ENCODE data around the gene NDUFV2. TPM values are rescaled to one million over a fixed set of nuclear protein-coding genes. Genes with fewer than 3 reads are reported as not detected.

Gene NDUFV2
- total RNA-seq, 2 donors from 2014 or later, result 167 to 225 TPM

DNA sequence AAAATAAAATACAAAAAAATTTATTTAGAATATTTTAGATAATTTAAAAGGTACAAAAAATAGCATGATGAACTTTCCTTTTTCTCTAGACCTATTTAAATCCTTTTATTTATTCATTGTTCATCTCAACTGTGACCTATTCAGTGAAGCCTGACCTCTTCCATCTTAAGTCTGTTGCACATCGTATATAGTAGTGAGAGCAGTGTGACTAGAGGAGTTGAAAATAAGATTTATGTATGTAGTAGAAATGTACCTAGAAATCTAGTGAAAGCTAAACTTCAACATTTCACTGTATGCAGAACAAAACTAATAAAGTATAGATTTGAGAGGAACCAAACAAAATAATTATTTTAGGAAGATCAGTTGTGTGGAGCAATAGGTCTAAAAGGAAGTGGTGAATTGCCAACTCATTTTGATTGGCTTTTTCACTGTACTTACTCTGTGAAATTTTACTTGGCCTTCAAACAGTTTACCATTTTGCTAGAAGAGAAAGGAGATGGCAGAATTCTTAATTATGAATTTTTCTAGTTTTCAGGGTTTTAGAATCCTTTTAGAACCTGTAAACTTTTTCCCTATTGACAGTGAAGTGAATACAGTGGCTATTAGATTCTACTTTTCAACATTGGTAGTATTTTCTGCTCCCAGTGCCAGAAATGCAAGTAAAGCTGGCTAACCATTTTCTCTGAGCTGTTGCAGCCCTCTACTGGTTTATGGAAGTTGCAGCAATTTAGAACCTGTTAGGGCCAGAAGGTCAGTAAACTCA is 45.1 kb downstream of the NDUFV2 start:
- TF ChIP-seq, protein P1, sequence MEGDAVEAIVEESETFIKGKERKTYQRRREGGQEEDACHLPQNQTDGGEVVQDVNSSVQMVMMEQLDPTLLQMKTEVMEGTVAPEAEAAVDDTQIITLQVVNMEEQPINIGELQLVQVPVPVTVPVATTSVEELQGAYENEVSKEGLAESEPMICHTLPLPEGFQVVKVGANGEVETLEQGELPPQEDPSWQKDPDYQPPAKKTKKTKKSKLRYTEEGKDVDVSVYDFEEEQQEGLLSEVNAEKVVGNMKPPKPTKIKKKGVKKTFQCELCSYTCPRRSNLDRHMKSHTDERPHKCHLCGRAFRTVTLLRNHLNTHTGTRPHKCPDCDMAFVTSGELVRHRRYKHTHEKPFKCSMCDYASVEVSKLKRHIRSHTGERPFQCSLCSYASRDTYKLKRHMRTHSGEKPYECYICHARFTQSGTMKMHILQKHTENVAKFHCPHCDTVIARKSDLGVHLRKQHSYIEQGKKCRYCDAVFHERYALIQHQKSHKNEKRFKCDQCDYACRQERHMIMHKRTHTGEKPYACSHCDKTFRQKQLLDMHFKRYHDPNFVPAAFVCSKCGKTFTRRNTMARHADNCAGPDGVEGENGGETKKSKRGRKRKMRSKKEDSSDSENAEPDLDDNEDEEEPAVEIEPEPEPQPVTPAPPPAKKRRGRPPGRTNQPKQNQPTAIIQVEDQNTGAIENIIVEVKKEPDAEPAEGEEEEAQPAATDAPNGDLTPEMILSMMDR (IDR thresholded peaks at IDR 0.05), result peak; percentile 36 to 86
- H3K27ac ChIP-seq, result no peak overlapping the region

DNA sequence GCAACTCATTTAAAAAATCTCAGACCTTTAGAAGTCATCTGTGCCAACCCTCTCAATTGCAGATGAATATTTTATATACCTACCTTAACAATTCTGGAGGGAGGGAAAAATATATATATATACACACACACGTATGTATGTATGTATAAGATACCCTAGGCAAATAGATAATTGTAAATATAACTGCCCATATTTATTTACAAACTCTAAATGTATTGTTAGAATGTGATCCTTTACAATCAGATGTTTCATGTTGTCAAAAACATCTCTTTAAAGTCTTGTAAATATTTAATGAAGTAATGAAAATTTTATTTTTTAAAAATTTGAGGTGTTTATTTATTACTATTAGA is 45.7 kb downstream of the NDUFV2 start:
- Histone ChIP-seq H3K4me3 (no peak overlapping the region), H3K27ac (no peak overlapping the region), H3K36me3 (no peaks in the 10 kb centered on the region), H3K4me1 (peaks cover 0 to 54% of the 10 kb centered on the region in 2 donors), H3K27me3 (no peaks in the 10 kb centered on the region), H3K9me3 (no peaks in the 10 kb centered on the region)
- no peak for DNase-seq (ENCODE audit: low spot score)
- TF ChIP-seq, protein P1 (IDR thresholded peaks at IDR 0.05), result peak in 1 of 2 donors; percentile 1

More for the DNA sequence above, 45.1 kb downstream of the NDUFV2 start:
- no peaks in the 10 kb centered on the region for H3K27me3 ChIP-seq
- no peak overlapping the region for H3K4me3 ChIP-seq
- DNase-seq (ENCODE audit: low spot score), result no peak
- H3K4me1 ChIP-seq, result peaks cover 0 to 48% of the 10 kb centered on the region in 2 donors
- H3K36me3 ChIP-seq, result no peaks in the 10 kb centered on the region
- H3K9me3 ChIP-seq, result no peaks in the 10 kb centered on the region

DNA sequence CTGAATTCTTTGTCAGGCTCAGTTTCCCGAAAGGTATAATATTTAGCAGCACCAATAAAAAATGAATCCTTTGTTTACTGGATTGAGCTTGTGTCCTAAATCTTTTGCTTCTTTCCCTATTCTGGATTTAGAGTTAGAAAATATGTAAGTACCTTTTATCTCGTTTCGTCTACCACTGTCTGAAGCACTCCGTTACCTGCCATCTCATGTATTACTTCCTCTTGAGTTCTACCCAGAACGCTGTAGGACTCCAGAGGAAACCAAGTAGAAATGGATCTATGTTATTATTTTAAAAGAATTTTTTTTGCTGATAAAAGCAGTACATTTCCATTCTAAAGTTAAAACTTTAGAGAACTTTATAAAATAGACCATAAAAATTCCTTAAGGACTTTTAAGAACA is 47.6 kb downstream of the NDUFV2 start:
- TF ChIP-seq, protein P1 (IDR thresholded peaks at IDR 0.05), result no peak
- no peaks in the 10 kb centered on the region for H3K27me3 ChIP-seq
- no peak for DNase-seq (ENCODE audit: low spot score)
- no peak overlapping the region for H3K27ac ChIP-seq
- no peak overlapping the region for H3K4me3 ChIP-seq
- peaks cover 0 to 54% of the 10 kb centered on the region in 2 donors for H3K4me1 ChIP-seq
- no peaks in the 10 kb centered on the region for H3K9me3 ChIP-seq
- H3K36me3 ChIP-seq, result no peaks in the 10 kb centered on the region

DNA sequence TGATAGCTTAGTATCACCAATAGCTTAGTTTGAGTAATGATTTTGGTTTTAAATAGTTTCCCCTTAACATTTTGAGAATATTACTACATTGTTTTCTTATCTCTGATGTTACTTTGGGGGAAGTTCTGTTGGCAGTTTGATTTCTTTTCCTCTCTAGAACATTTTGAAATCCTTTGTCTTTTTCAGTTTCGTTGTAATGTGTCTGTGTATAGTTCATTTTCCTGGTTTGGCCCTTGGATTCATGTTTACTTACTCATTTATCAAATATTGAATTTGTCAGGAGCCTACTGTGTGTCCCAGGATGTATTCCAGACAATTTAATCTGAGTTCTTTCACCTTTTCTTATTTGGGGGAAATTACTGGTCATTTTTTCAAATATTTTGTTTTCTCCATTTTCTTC is 50.8 kb downstream of the NDUFV2 start:
- Histone ChIP-seq H3K27me3 (no peaks in the 10 kb centered on the region), H3K4me1 (peaks cover 0 to 26% of the 10 kb centered on the region in 2 donors), H3K27ac (no peak overlapping the region), H3K9me3 (no peaks in the 10 kb centered on the region), H3K4me3 (no peak overlapping the region), H3K36me3 (no peaks in the 10 kb centered on the region)
- TF ChIP-seq, protein P1 (IDR thresholded peaks at IDR 0.05), result no peak
- DNase-seq (ENCODE audit: low spot score), result no peak

DNA sequence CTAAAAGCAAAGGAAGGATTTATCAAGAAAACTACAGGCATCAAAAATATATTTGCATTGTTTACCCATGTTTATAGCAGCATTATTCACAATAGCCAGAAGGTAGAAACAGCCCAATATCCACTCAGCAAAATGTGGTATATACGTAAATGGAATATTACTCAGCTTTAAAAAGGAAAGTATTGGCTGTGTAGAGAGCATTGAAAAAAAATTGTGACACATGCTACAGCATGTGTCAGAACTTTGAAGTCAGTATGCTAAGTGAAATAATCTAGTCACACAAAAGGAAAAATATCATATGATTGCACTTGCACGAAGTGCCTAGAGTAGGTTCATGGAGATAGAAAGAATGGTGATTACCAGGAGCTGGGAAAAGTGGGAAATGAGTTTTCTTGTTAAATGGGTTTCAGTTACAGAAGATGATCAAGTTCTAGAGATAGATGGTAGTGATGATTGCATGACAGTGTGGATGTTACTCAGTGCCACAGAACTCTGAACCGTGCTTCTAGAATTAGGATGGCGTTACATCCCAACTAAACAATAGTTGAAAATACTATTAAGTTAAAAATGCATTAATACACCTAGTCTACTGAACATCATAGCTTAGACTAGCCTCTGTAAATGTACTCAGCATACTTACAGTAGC is 54.2 kb downstream of the NDUFV2 start:
- peaks cover 0 to 30% of the 10 kb centered on the region in 2 donors for H3K4me1 ChIP-seq
- TF ChIP-seq, protein P1 (IDR thresholded peaks at IDR 0.05), result no peak

More for the DNA sequence above, 54.2 kb downstream of the NDUFV2 start:
- no peaks in the 10 kb centered on the region for H3K36me3 ChIP-seq
- H3K27me3 ChIP-seq, result no peaks in the 10 kb centered on the region
- H3K4me3 ChIP-seq, result no peak overlapping the region
- no peak overlapping the region for H3K27ac ChIP-seq
- no peaks in the 10 kb centered on the region for H3K9me3 ChIP-seq
- DNase-seq (ENCODE audit: low spot score), result no peak

Data from right atrium auricular region (tissue), 2 donors.